ENCODE results near the gene HDAC4. TPM values are rescaled to one million over a fixed set of nuclear protein-coding genes. Genes with fewer than 3 reads are reported as not detected.

The HDAC4 gene
- polyA plus RNA-seq, 4 donors: 12.0 to 14.1 (median 12.6) TPM

DNA sequence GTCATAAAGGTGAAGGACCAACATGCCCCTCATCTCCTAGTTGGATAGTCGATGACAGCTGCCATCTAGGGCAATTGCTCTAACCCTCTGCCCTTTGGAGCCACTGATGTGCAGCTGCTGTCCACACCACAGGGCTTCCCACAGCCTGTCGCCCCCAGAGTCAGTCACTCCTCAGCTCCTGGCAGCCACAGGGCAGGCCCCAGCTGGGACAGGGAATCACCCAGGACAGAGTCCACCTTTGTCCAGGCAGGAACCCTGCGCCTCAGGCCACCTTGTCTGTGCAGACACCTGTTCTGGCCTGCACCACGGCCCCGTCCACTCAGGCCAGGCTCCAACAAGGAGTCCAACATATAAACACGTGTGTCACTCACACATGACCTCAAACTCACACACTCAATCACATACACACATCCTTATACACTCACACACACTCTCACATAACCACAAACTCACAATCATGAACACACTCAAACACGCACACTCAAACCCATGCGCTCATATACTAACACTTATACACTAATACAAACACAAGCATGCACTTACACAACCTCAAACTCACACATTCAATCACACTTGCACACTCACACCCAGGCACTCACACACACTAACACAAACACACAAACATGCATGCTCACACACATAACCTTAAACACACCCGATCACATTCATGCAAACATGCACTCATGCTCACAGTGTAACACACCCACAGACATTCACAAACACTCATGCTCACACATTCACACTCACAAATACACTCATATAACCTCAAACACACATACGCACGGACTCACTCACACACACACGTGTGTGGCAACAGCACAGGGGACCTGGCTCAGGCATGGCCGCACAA, 29.7 kb downstream of the HDAC4 start:
- no peak for DNase-seq (ENCODE audit: low read depth in 4 of 4, low spot score in 3 of 4)

GRCh38 chr2:239370403-239370802, 30.4 kb downstream of the HDAC4 start:
- no peak for DNase-seq (ENCODE audit: low read depth in 4 of 4, low spot score in 3 of 4)

DNA sequence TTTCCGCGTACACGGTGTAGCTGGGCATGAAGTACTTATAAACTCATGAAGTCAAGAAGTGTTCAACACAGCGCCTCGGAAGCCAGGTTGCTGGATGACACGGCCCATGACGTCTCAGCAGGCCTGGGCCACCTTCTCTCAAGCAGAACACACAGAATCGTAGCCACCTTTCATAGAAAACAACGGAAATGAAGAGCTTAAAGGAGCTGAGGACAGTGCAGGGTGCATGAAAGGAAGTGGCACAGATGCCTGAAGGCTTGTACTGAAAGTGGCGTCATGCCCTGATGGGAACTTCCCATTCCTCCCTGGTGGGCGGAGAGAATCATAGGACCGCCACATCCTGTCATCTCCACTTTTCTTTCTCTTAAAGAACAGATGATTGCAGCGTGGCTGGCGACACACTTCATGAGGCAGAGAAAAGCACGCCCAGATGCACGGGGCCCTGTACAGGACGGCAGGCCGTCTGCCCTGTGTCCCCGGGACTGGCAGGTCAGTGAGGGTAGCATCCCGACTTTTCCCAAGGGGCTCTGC, 31.1 kb downstream of the HDAC4 start:
- DNase-seq (ENCODE audit: low read depth in 4 of 4, low spot score in 3 of 4): no peak

DNA sequence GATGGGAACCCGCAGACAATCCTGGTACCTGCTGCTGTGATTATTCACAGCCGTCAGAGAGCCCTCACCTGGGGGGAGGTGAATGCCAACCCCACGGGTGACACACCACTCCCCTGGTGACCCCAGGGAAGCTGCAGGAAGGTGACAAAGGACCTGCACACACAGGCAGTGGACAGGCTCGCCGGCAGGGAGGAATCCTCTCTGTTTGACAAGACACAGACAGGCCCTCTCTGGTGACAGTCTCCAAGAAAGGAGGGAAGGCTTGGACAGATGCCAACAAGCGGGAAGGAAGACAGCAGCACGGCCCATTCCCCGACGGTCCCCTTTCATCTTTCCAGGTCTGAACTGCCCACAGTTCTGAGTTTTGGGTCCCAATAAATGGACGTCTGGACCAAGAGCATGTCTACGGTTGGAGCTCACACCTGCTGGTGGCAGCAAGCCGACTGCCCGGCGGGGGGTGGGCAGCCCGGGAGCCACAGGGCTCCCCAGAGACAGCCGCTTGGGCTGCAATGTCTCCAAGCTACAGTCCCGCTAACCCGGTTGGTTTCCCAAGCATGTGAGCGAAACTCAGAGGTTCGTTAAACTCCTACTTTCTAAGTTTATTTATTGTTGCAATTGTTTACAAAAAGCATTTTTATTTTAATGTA, 31.8 kb downstream of the HDAC4 start:
- DNase-seq (ENCODE audit: low read depth in 4 of 4, low spot score in 3 of 4): no peak

DNA sequence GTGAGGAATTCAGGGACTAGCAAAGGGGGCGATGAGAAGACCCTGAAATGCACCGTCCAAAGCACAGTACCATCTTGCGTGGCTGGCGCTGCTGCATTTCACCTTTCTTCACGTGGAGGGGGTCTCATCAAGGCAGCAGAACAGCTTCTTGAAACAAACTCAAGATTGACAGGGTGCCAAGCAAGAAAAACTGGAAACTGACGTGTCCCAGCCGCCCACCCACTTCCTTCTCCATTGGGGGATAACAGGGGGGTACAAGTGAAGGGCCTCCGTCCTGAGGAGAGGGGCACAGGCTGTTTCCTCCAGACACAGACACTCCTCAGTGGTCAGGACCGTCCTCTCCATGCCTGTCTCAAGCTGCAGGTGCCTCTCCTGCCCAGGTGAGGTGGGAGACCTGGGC, 32.5 kb downstream of the HDAC4 start:
- DNase-seq (ENCODE audit: low read depth in 4 of 4, low spot score in 3 of 4): no peak

DNA sequence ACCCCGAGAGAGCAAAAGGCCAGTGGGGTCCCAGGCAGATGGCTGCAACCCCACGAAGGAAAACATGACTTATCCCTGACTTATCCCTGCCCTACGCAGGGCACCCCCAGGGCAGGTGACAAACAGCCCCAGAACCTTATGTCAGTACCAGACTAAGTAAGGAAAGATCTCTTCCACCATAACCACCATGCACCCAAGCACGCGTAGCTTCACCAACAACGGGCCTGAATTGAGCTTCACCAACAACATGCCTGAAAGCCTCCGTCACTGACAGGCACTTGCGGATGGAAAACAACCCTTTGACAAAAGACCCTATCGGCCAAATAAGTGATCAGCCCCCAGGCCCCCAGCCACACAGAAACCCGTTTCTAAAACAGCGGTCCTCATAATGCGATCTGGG, 34.1 kb downstream of the HDAC4 start:
- DNase-seq (ENCODE audit: low read depth in 4 of 4, low spot score in 3 of 4): no peak

DNA sequence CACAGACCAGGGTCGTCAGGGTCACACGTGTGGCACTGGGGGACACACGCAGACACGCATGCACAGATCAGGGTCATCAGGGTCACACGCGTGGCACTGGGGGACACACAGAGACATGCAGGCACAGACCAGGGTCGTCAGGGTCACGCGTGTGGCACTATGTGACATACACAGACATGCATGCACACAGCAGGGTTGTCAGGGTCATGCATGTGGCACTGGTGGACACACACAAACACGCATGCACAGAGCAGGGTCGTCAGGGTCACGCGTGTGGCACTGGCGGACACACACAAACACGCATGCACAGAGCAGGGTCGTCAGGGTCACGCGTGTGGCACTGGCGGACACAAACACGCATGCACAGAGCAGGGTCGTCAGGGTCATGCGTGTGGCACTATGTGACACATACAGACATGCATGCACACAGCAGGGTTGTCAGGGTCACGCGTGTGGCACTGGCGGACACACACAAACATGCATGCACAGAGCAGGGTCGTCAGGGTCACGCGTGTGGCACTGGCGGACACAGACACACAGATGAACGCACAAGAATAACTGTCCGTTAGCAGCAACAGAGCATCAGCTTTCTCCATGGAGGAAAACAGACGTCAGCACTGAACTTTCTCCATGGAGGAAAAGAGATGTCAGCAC, 34.9 kb downstream of the HDAC4 start:
- DNase-seq (ENCODE audit: low read depth in 4 of 4, low spot score in 3 of 4): no peak

- DNase-seq (ENCODE audit: low read depth in 4 of 4, low spot score in 3 of 4): no peak
Observed at GRCh38 chr2:239365071-239365781, 35.6 kb downstream of the HDAC4 start.

- no peak for DNase-seq (ENCODE audit: low read depth in 4 of 4, low spot score in 3 of 4)
Observed at GRCh38 chr2:239363946-239364637, 36.7 kb downstream of the HDAC4 start.

DNA sequence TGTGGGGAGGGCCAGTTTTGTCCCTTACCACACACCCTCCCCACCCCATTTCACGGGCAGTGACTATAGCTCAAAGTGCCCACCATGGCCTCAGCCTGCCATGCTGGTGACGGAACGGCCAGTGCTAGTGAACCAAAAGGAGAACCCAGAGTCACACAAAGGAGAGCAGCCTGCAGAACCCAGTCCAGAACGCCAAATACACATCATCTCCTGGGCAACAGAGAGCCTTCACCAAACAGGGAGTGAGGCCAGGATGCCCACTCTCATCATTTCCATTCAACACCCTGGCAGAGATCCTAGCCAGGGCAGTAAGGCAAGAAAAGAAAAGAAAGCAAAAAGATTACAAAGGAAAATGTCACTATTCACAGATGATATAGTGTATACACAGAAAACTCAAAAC, 38.3 kb downstream of the HDAC4 start:
- DNase-seq (ENCODE audit: low read depth in 4 of 4, low spot score in 3 of 4): no peak

- no peak for DNase-seq (ENCODE audit: low read depth in 4 of 4, low spot score in 3 of 4)
Observed at GRCh38 chr2:239361311-239361642, 39.5 kb downstream of the HDAC4 start.

GRCh38 chr2:239360421-239361310, 40.2 kb downstream of the HDAC4 start:
- no peak for DNase-seq (ENCODE audit: low read depth in 4 of 4, low spot score in 3 of 4)

GRCh38 chr2:239360008-239360407, 40.8 kb downstream of the HDAC4 start:
- DNase-seq (ENCODE audit: low read depth in 4 of 4, low spot score in 3 of 4): no peak

DNA sequence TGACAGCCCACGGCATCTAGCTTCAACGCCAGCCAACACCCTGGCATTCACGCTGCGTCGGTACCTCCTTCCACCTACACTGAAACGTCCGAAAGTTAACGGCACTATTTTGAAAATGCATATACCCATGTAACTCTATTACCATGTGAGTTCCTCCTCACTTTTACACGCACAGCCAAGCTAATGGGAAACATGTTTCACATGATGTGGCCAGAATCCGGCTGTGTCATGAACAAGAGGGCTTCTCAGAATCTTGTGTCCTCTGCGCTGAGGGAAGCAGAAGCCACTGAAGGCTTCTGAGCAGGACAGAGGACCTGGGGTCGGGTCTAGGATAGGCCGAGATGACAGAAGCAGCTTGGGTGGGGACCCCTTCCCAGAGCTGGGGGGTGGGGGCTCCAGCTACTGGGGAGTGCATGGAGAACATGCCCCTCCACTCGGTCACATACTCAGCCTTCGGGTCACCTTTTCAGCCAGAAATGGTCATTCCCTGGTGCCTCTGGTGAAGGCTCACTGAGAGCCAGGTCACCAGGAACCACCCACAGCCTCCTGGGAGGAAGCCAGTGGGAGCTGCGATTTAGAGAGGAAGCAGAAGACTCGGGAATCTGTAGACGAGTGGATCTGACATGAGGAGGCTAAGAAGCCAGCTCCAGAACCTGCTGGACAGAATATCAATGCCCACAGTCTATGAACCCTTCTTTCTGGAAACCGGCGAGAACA, 41.5 kb downstream of the HDAC4 start:
- no peak for DNase-seq (ENCODE audit: low read depth in 4 of 4, low spot score in 3 of 4)

GRCh38 chr2:239358062-239358754, 42.6 kb downstream of the HDAC4 start:
- no peak for DNase-seq (ENCODE audit: low read depth in 4 of 4, low spot score in 3 of 4)

DNA sequence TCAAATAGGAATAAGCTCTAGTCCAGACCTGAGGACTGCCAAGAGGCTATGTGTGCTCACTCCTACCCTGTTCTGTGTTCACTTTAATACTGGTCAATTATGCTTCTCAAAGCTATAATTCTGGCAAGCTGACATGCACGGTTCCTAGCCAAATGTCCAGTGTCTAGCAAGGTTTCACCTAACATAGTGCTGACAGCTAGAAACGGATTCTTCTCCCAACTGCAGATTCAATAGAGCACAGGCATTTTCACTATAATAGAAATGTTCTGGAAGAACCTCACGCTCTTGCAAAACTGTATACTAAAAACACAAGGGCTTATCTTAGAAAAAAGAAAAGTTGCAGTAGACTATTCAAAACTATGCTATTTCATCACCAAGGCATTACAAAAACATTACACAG, 45.1 kb downstream of the HDAC4 start:
- DNase-seq (ENCODE audit: low read depth in 4 of 4, low spot score in 3 of 4): no peak

- no peak for DNase-seq (ENCODE audit: low read depth in 4 of 4, low spot score in 3 of 4)
Observed at GRCh38 chr2:239355139-239355538, 45.7 kb downstream of the HDAC4 start.

GRCh38 chr2:239354791-239355136, 46.1 kb downstream of the HDAC4 start:
- DNase-seq (ENCODE audit: low read depth in 4 of 4, low spot score in 3 of 4): no peak
